Activated CD8-positive, alpha-beta memory T cell treated with anti-CD3 and anti-CD28 coated beads for 1 hour (primary cell): Measurements from ENCODE around the gene SBK2.
A peak's percentile ranks its signal among the peaks of the same experiment; 100 is the strongest.
"Not testable (repeated sequence)": the region's sequence is repeated elsewhere in the genome, so short reads cannot be mapped to it uniquely, and the experiment has no call there.

ENCODE experiments used
- DNase-seq, 2 donors: peaks; one replicate each; pipeline ENCODE4 v3.0.0-alpha.2; 2020; ENCODE audit warnings: low read depth in 1 of 2; ENCODE audit errors: extremely low read depth in 1 of 2

SBK2 gene, protein sequence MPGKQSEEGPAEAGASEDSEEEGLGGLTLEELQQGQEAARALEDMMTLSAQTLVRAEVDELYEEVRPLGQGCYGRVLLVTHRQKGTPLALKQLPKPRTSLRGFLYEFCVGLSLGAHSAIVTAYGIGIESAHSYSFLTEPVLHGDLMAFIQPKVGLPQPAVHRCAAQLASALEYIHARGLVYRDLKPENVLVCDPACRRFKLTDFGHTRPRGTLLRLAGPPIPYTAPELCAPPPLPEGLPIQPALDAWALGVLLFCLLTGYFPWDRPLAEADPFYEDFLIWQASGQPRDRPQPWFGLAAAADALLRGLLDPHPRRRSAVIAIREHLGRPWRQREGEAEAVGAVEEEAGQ

DNA sequence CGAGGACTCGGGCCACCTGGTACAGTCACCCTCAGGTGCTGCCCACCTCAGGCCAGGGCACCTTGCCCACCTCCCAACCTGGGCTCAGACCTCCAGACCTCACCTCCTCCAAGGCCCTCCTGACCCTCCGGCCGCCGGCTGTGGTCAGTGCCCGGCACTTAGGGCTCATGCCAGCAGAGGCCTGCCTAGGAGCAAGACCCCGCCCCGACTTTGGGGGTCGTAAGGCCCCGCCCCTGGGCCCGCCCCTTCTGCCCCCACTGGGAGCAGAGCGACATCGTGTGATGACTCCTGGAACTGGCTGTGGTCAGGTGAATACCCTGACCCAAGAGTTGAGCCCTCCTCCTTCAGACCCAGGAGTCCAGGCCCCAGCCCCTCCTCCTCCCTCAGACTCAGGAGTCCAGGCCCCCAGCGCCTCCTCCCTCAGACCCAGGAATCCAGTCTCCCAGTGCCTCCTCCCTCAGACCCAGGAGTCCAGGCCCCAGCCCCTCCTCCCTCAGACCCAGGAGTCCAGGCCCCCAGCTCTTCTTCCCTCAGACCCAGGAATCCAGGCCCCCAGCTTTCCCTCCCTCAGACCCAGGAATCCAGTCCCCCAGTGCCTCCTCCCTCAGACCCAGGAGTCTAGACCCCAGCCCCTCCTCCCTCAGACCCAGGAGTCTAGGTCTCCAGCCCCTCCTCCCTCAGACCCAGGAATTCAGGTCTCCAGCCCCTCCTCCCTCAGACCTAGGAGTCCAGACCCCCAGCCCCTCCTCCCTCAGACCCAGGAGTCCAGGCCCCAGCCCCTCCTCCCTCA is at the start of gene SBK2:
TSS of gene SBK2 (minus strand) at position 183 of the 790 bp plus-strand sequence. CDS start 839 bp downstream, outside the sequence.
- DNase-seq: no peak

DNA sequence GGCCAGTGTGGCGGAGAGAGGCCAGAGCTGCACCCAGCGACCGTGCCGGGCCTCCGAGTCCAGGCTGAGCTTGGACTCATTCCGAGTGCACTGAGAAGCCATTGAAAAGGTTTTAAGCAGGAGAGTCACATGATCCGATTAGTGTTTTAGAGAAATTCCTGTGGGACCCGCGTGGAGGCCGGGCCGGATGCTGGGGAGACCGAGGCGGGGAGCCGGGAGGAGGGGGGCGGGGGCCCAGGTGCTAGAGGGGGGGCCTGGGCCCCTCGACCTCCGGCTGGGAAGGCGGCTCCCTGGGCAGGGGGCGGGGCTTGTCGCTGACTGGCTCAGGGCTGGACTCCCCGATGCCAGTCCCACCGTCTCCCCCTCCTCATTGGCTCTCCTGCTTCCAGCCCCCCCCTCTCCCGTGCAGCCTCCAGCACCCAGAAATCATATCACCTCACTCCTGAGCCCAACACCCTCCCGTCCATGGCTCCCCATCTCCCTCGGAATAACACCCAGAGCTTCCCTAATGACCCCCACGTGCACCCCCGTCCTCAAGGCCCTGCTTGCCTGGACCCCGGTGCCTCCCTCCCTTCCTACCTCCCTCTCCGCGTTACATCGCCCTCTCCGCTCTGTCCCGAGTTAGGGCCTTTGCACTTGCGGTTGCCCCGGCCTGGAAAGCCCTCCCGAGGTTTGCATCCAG is 48.9 kb upstream of the SBK2 start:
- DNase-seq: no peak

DNA sequence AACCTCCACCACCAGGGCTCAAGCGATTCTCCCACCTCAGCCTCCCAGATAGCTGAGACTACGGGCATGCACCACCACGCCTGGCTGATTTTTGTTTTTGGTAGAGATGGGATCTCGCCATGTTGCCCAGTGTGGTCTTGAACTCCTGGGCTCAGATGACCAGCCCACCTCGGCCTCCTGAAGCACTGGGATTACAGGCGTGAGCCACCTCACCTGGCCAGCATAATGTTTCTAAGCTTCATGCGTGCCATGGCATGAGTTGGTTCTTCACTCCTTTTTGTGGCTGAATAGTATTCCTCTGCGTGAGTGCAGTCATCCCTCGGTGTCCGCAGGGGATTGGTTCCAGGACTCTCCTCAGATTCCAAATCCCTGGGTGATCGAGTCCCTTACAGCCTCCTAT is 47.9 kb upstream of the SBK2 start:
- DNase-seq: no peak

DNA sequence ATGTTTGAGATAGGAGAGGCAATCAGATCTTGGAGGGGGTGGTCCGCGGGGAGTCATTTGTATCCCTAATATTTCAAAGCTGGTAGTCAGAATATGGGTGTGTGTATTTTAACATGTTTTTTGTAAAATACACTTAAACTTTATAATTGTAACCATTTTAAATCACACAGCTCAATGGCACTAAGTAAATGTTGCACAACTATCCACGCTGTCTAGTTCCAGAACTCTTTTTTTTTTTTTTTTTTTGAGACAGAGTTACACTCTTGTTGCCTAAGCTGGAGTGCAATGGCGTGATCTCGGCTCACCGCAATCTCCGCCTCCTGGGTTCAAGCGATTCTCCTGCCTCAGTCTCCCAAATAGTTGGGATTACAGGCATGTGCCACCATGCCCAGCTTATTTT is 47.0 kb upstream of the SBK2 start:
- DNase-seq: not testable (repeated sequence)

DNA sequence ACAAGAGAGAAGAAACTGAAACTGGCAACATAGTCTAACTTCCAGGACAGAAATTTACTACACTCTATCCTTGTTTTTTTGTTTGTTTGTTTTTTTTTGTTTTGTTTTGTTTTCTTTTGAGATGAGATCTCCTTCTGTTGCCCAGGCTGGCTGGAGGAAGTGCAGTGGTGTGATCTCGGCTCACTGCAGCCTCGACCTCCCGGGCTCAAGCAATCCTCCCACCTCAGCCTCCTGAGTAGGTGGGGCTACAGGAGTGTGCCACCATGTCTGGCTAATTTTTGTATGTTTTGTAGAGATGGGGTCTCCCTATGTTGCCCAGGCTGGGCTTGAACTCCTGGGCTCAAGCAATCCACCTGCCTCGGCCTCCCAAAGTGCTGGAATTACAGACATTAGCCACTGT is 45.4 kb upstream of the SBK2 start:
- DNase-seq: not testable (repeated sequence)

DNA sequence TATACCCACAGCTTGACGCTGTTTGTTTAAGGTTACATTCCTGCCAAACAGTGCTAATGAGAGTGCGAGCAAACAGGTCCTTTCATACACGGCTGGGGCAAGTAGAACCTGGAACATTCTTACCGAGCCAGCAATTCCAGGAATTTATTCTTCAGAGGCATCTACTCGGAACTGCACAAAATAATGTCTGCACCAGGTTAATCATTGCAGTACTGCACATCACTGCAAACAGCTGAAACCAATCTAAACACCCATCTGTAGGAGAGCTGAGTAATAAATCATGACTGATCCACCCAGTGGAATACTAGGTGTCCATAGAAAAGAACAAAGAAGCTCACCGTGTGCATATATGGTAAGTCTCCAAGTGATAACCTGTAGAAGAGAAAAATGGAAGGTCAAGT is 44.9 kb upstream of the SBK2 start:
- DNase-seq: no peak

DNA sequence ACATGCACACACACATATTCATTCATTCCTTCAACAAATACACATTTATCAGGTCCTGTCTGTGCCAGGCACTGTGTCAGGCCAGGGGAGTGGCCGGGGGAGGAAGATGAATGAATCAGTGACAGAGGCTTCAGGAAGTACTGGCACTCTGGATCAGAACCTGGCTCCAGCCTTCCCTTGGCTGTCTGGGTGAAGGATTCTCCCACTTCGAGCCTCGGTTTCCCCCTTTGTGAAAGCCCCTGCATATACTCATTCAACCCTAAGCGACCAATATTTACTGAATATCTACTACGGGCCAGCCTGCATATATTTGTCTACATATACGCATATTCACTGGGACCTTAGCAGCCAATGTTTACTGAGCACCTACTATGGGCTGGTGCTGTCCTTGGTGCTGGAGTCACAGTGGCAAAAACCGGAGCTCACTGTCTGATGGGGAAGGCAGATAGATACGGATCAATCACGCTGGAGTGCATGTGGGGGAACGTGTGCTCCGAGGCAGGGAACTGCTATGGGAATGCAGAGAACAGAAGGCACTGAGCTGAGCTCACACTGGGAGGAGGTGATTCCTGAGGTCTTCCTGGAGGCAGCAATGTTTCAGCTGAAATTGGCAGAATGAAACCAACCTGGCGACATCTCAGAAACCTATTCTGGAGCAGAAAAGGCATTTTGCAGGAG is 44.4 kb upstream of the SBK2 start:
- DNase-seq: no peak

DNA sequence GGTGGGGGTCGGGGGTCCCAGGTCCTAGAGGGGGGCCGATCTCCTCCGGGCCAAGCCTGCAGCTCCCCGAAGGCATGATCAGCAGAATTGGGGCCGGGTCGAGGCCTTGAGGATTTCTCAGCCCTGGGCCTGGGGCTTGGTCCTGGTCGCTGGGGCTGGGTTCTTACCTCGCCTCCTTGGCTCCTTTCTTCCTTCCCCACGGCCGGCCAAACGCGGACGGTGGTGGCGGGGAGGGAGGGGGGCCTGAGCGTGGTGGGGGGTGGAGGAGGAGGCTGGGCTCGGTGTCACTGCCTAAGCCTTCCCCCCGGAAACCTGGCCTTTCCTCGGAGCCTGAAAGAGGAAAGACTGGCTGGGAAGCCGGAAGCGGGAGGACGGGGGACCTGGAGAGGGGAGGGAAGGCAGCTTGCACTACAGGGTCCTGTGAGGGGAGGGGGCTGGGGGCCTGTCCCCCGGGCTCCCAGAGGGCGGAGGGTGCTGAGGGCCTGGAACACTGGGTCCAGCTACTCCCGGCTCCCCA is 43.8 kb upstream of the SBK2 start, which contains the start of gene ZNF579:
TSS of gene ZNF579 (minus strand) at position 221 of the 517 bp plus-strand sequence. CDS start 1,209 bp downstream, outside the sequence.
- DNase-seq: peak in 1 of 2 donors; percentile 51

DNA sequence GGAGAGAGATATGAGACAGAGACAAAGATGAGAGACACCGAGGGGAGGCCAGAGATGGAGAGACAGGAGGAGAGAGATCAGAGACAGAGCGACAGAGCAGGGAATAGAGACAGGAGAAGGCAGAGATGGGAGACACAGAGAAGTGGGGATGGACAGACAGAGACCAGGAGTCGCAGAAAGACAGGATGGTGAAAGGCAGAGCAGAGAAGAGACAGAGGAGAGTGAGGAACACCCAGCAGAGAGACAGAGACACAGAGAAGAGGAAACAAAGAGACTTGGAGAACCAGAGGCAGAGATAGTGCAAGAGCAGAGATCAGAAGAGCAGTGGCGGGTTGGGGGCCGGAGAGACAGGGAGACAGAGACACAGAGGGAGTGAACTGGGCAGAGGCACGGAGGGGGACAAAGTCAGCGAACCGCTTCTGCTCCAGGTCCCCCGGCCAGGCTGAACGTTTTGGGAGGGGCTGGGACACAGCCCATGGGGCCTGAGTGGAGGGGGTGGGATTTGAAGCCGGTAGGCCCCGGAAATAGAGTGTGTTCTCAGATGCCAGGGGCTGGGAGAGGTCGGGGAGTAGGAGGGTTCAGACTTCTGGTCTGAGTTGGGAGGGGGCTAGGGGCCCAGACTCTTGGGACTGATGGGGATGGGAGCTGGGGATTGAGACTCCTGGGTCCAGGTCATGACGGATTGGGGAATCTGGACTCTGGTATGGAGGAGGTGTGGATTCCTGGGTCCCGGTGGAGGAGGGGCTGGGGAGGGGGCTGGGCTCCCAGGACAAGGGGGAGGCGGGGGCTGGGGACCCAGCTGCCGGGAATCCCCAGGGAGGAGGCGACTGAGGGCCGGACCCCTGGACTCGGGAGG is 43.1 kb upstream of the SBK2 start:
- no peak for DNase-seq

DNA sequence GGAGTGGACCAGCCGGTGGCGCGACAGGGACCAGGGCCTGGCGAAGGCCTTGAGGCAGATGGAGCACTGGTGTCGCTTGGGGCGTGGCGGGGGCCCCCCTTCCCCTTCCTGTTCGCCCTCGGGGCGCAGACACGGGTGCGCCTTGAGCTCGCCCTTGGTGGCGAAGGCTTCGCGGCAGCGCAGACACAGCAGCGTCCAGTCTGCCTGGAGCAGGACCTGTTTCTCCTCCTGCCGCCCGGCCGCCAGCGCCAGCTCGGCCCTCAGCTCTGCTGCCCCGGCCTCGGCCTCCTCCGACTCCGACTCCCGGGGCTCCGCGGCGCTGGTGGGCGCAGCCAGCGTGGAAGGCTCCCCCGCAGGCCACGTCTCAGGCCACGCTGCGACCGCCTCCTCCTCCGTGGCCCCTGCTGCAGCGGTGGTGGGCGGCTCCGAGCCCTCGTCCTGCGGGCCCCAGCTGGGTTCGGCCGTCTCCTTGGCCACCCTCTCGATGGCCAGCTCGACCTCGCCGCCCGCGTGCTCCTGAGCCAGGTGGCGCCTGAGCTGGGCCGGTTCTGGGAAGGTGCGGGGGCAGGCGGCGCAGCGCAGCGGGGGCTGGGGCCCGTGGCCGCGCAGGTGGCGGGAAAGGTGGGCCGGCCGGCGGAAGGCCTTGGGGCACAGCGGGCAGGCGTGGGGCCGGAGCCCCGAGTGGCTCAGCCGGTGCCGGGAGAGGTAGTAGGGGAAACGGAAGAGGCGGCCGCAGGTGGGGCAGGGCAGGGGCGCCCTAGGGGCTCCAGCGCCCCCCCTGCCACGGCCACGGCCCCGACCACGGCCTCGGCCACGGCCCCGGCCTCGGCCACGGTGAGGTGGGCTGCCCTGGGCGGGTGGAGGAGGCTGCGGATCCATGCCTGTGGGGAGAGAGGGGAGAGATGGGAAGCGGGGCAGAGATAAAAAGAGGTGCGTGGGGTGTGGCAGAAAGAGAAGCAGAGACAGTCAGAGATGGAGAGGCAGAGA is 42.1 kb upstream of the SBK2 start:
- no peak for DNase-seq

DNA sequence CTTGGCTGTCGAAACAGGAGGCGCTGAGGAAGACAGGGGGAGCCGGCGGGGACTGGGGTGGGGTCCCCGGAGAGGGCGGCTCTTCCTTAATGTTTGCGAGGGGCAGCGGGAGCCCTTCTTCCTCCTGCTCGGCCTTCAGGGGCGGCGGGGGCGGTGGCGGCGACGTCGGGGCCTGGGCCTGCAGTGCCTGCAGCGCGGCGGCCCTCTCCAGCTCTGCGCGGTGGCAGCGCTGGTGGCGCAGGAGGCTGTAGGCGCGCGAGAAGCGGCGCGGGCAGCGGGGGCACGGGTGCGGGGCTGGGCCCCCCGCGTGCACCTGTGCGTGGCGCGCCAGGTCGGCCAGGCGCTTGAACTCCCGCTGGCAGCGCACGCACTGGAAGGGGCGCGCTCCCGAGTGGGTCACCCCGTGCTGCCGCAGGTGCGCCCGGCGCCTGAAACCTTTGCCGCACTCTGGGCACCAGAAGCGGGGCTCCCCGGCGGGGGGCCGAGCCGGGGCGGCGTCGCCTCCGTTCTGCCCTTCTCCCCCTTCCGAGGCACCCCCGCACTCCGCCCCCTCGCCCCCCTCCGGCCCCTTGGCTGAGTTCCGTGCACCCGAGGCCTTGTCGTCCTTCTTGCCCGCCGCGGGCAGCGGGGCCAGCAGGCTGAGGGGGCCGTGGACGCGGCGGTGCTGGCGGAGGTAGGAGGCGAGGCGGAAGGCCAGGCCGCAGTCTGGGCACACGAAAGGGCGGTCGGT is 41.3 kb upstream of the SBK2 start:
- DNase-seq: no peak

DNA sequence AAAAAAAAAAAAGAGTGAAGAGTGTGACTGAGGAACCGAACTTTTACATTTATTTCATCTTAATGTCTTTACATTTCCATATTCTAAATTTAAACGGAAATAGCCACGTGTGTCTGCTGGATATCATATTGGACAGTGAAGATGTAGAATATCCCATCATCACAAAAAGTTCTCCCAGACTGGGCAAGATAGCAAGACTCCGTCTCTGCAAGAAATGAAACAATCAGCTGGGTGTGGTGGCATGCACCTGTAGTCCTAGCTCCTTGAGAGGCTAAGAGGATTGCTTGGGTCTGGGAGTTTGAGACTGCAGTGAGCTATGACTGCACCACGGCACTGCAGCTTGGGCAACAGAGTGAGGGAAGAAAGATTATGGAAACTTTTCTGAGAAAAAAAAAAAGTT is 39.8 kb upstream of the SBK2 start:
- no peak for DNase-seq

DNA sequence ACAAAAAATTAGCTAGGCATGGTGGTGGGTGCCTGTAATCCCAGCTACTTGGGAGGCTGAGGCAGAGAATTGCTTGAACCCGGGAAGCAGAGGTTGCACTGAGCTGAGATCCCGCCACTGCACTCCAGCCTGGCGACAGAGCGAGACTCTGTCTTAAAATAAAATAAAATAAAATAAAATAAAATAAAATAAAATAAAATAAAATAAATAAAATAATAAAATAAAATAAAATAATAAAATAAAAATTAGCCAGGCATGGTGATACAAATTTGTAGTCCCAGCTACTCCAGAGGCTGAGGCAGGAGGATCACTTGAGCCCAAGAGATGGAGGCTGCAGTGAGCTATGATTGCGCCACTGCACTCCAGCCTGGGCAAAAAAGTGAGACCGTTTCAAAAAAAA is 37.0 kb upstream of the SBK2 start:
- DNase-seq: not testable (repeated sequence)

DNA sequence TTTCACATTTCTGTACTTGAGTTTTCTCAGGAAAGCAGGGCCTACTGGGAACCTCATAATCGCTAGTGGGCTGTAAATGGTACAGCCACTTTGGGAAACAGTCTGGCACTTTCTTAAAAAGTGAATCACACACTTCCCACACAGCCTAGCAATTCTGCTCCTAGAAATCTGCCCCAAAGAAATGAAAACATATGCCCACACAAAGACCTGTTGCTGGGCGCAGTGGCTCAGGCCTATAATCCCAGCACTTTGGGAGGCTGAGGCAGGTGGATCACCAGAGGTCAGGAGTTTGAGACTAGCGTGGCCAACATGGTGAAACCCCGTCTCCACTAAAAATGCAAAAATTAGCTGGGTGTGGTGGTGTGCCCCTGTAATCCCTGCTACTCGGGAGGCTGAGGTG is 32.5 kb upstream of the SBK2 start:
- DNase-seq: not testable (repeated sequence)

DNA sequence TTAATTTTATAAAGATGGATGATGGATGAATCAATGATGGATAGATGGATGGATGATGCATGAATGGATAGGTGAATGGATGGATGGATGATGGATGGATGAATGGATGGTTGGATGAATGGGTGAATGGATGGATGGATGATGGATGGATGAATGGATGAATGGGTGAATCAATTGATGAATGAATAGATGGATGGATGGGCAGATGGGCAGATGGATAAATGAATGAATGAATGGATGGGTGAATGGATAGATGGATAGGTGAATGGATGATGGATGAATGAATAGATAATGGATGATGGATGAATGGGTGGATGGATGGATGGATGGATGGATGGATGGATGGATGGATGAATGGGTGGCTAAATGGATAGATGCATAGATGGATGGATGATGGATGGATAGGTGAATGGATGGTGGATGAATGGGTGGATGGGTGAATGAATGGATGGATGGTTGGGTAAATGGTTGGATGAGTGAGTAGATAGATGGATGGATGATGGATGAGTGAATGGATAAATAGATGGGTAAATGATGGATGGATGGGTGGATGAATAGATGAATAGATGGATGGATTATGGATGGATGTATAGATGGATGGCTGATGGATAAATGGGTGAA is 30.9 kb upstream of the SBK2 start:
- DNase-seq: no peak

DNA sequence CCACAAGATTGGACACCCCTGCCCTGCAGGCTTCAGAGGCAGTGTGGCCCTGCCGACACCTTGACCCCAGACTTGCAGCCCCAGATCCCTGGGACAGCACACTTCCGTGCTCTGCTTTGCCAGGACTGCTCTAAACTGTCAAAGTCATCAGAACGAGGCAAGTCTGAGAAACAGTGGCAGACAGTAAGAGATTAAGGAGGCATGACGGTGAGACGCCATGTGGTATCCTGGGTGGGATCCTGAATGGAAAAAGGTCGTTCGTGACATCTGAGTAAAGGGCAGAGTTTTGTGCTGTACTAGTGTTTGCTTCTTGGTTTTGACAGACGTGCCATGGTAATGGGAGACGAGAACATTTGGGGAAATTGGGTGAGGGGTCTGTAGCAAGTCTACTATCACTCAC is 29.9 kb upstream of the SBK2 start:
- DNase-seq: no peak

DNA sequence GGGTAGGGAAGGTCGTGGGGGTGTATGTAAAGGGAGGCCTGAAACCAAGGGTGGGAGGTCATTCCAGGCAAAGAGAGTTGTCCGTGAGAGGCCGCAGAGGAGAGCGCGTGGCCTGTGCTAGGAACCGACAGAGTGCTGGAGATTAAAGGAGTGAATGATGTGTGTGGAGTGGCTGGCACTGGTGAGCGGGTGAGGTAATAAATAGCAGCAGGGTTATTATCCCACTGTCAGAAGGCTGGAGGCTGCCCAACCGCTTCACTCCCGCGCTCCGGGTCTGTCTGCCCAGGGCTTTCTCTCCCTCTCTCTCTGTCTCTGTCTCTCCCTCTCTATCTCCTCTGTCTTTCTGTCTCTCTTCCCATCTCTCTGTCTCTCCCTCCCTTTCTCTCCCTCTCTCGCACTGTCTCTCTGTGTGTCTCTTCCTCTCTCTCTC is 26.3 kb upstream of the SBK2 start:
- no peak for DNase-seq
